Neural crest cell (in vitro differentiated cells): Measurements from ENCODE around the gene SLC1A7. TPM values are rescaled to one million over a fixed set of nuclear protein-coding genes. Genes with fewer than 3 reads are reported as not detected.
A peak's percentile ranks its signal among the peaks of the same experiment; 100 is the strongest.

ENCODE experiments used
- DNase-seq: peaks from one replicate; pipeline ENCODE4 v3.0.0; 2021; ENCODE audit warnings: low read depth, mixed read lengths, low spot score
- H3K27ac Mint-ChIP-seq: one replicate; pipeline ENCODE4 v1.8.0; 2021; ENCODE audit warnings: mild to moderate bottlenecking, mixed read lengths; ENCODE audit not compliant: unreplicated experiment
- H3K27me3 Mint-ChIP-seq: 2 replicates; pipeline ENCODE4 v1.8.0; 2021; ENCODE audit warnings: low read depth, mild to moderate bottlenecking, mixed read lengths
- H3K36me3 Mint-ChIP-seq: 2 replicates; pipeline ENCODE4 v1.8.0; 2021; ENCODE audit warnings: low read depth, mild to moderate bottlenecking, mixed read lengths
- H3K4me1 Mint-ChIP-seq: 2 replicates; pipeline ENCODE4 v1.8.0; 2021; ENCODE audit warnings: mixed read lengths
- H3K4me3 Mint-ChIP-seq: one replicate; pipeline ENCODE4 v1.8.0; 2021; ENCODE audit warnings: mild to moderate bottlenecking, mixed read lengths
- H3K9me3 Mint-ChIP-seq: 2 replicates; pipeline ENCODE4 v1.8.0; 2021; ENCODE audit warnings: mixed read lengths
- total RNA-seq: library from RNA; stranded (reverse); gene quantifications from 2 replicates; pipeline ENCODE4 v1.2.1, GENCODE V29; 2021
- TF ChIP-seq, protein P1 (sequence below): fragments of 200-600 bp; sonication (generic); conservative IDR thresholded peaks from 2 replicates; pipeline ENCODE4 v1.5.0; 2021; ENCODE audit warnings: antibody characterized with exemption, mild to moderate bottlenecking

The SLC1A7 gene
- total RNA-seq, 1 donor from 2014 or later: not detected

- Mint-ChIP-seq H3K4me1 (peaks cover 7% of the 10 kb centered on the region), H3K27ac (no peak overlapping the region), H3K27me3 (peaks cover 70% of the 10 kb centered on the region), H3K9me3 (no peaks in the 10 kb centered on the region), H3K4me3 (peak overlapping the region; percentile 85), H3K36me3 (no peaks in the 10 kb centered on the region)
- TF ChIP-seq, protein P1, sequence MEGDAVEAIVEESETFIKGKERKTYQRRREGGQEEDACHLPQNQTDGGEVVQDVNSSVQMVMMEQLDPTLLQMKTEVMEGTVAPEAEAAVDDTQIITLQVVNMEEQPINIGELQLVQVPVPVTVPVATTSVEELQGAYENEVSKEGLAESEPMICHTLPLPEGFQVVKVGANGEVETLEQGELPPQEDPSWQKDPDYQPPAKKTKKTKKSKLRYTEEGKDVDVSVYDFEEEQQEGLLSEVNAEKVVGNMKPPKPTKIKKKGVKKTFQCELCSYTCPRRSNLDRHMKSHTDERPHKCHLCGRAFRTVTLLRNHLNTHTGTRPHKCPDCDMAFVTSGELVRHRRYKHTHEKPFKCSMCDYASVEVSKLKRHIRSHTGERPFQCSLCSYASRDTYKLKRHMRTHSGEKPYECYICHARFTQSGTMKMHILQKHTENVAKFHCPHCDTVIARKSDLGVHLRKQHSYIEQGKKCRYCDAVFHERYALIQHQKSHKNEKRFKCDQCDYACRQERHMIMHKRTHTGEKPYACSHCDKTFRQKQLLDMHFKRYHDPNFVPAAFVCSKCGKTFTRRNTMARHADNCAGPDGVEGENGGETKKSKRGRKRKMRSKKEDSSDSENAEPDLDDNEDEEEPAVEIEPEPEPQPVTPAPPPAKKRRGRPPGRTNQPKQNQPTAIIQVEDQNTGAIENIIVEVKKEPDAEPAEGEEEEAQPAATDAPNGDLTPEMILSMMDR: no peak
- DNase-seq: no peak
Observed at GRCh38 chr1:53060579-53060978, 81.9 kb downstream of the SLC1A7 start.

DNA sequence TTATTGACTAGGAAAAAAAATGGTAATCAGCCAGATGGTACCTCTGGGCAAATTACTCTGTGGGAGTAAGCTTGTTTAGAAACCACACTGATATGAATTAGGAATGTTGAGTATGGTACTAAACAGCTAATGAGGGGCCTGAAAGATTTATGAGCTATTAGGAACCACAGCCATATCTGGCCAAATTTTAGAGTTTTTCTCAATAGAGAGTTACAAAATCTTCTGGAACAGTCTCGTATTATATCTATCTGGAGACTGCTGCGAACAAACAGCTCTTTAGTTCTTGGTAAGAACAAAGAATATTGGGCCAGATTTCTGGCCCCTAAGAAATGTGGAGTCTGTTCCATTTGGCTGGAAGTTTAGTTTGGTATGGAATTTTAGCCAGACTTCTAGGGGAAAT is 85.3 kb downstream of the SLC1A7 start:
- TF ChIP-seq, protein P1: no peak
- Mint-ChIP-seq H3K27me3 (peaks cover 41% of the 10 kb centered on the region), H3K4me1 (no peaks in the 10 kb centered on the region), H3K27ac (no peak overlapping the region), H3K9me3 (no peaks in the 10 kb centered on the region), H3K4me3 (no peak overlapping the region), H3K36me3 (peaks cover 11% of the 10 kb centered on the region)
- DNase-seq: no peak

DNA sequence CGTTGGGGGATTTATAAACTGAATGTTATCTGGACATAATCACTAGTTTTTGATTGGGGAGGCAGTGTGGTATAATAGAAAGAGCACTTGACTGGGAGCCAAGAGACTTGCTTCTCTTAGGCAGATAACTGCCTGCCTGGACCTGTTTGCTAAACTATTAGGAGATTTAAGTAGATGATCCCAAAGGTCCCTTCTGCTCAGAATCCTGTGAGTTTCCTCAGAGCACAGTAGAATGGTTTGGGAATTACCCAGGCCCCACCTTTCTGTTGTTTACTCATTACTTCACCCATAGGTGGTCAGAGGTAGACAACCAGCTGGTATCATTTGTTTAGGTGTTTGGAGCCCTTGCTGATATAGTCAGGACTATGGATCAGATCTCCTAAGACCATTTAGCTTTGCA is 90.8 kb downstream of the SLC1A7 start:
- Mint-ChIP-seq H3K27me3 (no peaks in the 10 kb centered on the region), H3K4me1 (peaks cover 16% of the 10 kb centered on the region), H3K27ac (no peak overlapping the region), H3K9me3 (no peaks in the 10 kb centered on the region), H3K36me3 (peaks cover 11% of the 10 kb centered on the region), H3K4me3 (no peak overlapping the region)
- no peak for DNase-seq
- TF ChIP-seq, protein P1: no peak

- Mint-ChIP-seq H3K27ac (no peak overlapping the region), H3K4me1 (peaks cover 16% of the 10 kb centered on the region), H3K36me3 (peaks cover 11% of the 10 kb centered on the region), H3K9me3 (no peaks in the 10 kb centered on the region), H3K4me3 (no peak overlapping the region), H3K27me3 (no peaks in the 10 kb centered on the region)
- no peak for DNase-seq
- TF ChIP-seq, protein P1: no peak
Observed at GRCh38 chr1:53050310-53050709, 92.1 kb downstream of the SLC1A7 start.

GRCh38 chr1:53049574-53049967 is 92.9 kb downstream of the SLC1A7 start:
- Mint-ChIP-seq H3K4me1 (peaks cover 16% of the 10 kb centered on the region), H3K4me3 (no peak overlapping the region), H3K27ac (no peak overlapping the region), H3K36me3 (peaks cover 11% of the 10 kb centered on the region), H3K9me3 (no peaks in the 10 kb centered on the region), H3K27me3 (no peaks in the 10 kb centered on the region)
- DNase-seq: no peak
- TF ChIP-seq, protein P1: no peak
